HG03066 (cell line): ENCODE results near the gene PIP5K1A.
"Not testable (repeated sequence)": the region's sequence is repeated elsewhere in the genome, so short reads cannot be mapped to it uniquely, and the experiment has no call there.

Experiments used
- ATAC-seq: cut with Tn5 transposase; IDR thresholded peaks from one replicate; pipeline ENCODE4 v1.9.1; 2021; ENCODE audit warnings: low read depth; ENCODE audit not compliant: unreplicated experiment

PIP5K1A gene, protein sequence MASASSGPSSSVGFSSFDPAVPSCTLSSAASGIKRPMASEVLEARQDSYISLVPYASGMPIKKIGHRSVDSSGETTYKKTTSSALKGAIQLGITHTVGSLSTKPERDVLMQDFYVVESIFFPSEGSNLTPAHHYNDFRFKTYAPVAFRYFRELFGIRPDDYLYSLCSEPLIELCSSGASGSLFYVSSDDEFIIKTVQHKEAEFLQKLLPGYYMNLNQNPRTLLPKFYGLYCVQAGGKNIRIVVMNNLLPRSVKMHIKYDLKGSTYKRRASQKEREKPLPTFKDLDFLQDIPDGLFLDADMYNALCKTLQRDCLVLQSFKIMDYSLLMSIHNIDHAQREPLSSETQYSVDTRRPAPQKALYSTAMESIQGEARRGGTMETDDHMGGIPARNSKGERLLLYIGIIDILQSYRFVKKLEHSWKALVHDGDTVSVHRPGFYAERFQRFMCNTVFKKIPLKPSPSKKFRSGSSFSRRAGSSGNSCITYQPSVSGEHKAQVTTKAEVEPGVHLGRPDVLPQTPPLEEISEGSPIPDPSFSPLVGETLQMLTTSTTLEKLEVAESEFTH

DNA sequence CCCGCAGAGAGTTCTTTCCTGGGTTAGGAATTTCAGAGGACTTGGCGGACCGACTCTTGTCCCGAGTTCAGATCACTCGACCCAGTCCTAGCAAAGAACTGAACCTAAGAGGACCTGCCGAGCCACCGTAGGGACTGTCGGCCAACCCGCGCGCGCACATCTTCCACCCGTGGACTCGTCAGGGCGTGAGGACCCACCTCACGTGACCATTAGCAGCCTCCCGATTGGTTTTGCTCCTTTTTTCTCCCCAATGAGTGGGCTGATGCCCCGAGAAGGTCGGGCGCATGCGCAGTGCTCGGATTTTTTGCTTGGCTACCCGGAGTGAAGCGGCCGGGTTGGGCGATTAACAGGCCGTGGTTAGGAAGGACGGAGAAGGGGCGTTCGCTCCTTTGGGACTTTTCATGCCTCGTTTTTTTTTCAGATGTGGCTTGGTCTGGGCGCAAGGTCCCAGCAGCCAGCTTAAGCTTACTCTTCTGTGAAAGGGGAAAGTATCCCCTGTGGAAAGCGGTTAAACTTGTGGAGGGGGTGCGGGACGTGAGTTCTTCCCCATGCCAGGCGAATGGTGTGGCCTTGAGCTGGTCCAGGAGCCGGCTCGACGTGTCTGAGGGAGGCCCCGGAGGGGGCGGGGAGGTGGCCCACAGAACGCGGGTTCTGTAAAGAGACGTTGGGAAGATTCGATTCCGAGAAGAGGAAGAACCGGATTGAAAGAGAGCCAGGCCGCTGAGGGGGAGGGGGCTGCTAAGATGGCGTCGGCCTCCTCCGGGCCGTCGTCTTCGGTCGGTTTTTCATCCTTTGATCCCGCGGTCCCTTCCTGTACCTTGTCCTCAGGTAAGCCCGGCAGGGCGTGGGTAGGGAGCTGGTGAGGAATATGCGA, at the start of gene PIP5K1A:
PIP5K1A (plus strand) TSS at position 299 of the 874 bp plus-strand sequence; CDS start at position 744, 445 bp downstream.
- peak; percentile 75 for ATAC-seq

GRCh38 chr1:151156515-151156819, 41.9 kb upstream of the PIP5K1A start, which contains the start of gene TNFAIP8L2:
Gene TNFAIP8L2, plus strand, starts transcription at chr1:151156649. Its CDS starts 2,049 bp downstream, at chr1:151158698.
- ATAC-seq: peak; percentile 84

- no peak for ATAC-seq
Measured at GRCh38 chr1:151157067-151157531, 41.3 kb upstream of the PIP5K1A start.

- no peak for ATAC-seq
Measured at GRCh38 chr1:151158326-151158725, 40.0 kb upstream of the PIP5K1A start.

GRCh38 chr1:151158751-151159251, 39.6 kb upstream of the PIP5K1A start:
- no peak for ATAC-seq

DNA sequence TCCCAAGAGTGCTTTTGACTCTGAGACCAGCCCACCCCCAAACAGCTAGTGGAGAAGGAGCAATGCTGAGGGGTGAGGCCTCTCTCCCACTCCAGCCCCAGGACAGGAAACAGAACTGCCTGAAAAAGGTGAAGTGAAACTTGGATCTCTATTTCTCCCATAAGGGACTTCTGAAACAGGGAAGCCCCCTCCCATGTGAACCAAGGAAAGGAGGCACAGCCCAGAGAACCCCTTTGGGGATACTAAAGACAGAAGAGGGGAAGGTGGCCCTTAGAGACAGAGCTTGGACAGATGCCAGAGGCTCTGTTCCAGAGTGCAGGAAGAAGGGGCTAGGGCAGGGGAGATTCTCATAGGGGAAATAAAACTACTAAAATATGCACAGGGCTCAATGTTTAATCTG, 39.0 kb upstream of the PIP5K1A start:
- ATAC-seq: no peak

DNA sequence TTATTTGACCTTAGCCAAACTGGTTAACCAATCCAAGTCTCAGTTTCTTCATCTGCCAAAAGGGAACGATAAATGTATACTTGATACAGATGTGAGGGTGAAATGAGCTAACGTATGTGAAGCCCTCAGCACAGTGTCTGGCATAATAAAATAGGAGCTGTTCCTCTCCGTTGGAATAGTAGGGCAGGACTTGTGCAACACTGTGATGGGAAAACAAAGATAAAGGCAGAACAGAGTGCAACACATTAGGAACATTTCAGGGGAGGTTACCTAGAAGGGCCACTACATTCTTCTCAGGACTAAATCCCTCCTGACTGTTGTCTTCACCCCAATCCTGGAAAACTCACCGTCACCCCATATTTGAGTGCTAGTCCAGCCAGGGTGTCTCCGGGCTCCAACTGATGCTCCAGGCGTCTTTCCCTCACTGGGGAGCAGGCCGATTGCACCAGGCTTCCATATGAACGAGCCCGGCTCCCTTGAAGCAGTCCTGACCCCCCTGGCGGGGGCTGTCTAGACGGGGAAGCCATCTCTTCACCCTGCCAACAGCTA, 33.5 kb upstream of the PIP5K1A start:
- ATAC-seq: no peak

DNA sequence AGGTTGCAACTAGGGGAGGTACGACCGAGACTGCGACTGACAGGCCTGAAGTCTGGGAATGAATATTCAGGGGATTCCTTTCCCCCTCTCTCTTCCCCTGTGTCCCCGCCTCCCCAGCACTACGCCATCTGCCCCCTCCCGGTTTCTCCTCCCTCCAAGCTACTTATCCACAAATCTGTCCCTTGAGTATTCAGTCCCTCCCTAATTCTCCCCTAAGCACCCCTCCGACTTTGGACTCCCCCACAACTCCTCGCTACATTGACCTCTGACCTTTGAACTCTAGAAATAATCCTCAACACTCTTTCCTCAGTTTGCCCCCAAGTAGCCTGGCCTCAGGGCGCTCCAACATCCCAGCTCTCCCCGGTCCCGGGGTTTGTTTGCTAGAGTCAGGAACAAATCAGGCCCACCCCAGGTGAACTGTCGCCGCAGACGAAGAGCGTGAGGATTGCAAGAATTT, 33.0 kb upstream of the PIP5K1A start:
- ATAC-seq: peak; percentile 11

DNA sequence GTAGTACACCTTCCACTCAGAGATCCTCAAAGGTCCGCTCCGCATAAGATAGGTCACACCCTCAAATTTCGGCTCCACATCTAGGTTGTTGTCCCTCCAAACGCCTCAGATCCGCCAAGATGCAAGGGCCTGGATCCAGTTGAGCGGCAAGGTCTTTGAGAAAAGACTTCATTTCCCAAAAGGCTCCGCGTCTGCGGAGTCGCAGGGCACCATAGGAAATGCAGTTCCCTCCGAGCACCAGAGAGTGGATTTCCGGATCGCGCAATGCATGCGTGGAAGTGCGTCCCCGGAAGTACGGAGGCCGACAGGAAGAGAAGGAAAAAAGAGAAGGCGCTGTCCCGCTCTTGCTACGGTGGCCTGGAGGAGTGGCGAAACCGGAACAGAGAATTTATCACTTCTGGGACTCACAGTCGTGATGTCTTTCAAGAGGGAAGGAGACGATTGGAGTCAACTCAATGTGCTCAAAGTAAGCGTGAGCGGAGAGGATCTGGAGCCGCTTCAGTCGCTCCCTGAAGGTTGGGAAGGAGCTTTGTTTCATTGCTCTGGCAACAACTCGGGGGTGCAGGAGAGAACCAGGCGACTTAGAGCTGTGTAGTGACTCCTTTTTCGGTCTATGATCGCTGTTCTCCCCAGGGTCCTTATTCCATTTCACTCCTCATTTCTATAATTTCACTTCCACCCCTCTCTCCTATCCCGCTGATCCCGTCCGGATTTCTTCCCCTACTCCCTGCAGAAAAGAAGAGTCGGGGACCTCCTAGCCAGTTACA, 32.4 kb upstream of the PIP5K1A start, which contains the start of the genes LYSMD1 and SCNM1:
LYSMD1 (minus strand) TSS at position 165 of the 767 bp plus-strand sequence. CDS start 644 bp downstream, outside the sequence.
SCNM1 (plus strand) TSS at position 407 of the 767 bp plus-strand sequence; CDS start at position 416, 9 bp downstream.
- ATAC-seq: peak; percentile 89

GRCh38 chr1:151166505-151166956, 31.8 kb upstream of the PIP5K1A start:
- no peak for ATAC-seq

- no peak for ATAC-seq
Measured at GRCh38 chr1:151167116-151167515, 31.2 kb upstream of the PIP5K1A start.

DNA sequence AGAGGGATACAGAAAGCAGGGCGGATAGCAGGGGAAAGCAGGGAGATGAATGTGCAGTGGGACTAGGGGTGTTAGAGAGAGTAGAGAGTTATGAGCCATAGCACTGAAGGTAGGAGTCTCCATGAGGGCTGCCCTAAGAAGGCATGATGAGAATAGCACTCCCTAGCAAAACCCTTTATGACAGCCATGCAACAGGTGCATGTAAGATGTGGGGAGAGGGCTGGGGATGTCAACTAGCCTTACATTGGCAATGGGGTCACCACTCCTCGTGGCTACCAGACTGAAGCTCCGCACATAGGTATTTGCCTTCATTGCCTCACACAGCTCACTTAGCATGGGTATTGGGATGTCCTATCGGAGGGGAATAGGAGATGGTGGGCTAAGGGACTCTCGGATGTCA, 27.2 kb upstream of the PIP5K1A start:
- ATAC-seq: no peak

DNA sequence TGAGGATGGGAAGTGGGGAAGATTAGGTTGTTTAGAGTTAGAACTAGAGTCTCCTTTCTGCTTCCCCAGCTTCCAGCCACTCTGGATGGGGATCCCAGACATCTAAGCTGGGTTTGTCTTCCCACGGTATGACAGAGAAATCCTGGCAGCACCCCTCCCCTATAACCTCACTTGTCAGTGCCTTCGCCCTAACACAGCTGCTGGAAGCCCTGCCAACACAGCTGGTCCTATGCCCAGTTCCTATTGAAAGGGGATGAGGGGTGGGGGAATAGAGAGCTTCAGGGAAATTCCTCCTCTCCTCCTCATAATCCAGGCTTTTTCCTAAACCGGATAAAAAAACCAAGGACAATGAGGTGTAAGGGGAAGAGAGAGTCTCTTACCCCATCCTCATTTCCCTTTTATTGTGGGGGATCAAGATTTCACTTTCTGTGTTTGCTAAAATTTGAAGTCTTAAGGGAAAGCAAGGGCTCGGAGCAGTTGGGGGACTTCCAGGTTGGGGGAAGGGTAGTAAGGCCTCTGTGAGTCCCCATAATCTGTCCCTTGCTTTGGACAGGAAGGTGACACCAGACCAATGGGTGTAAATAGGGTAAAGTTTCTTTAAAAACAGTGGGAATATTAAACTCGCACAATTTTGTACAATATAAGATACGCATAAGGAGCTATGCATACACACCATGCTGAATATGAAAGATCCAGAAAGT, 23.2 kb upstream of the PIP5K1A start:
- ATAC-seq: no peak

DNA sequence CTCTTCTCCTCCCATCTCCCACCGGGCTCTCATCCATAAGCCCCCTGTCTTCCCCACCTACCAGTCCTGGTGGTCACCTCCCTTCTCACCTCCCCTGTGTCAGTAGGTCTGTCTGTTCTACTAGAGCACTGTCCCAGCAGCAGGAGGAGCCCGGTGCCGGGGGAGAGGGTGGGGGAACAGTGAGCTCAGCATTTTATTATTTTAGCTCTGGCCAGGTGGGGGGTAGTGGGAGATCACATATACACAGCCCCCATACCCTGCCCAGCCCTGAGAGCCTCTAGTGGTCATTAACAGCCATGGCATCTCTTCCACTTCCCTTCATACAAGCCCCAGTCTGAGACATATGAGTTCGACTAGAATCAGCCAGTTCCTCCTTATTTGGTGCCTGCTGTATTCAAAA, 22.5 kb upstream of the PIP5K1A start, which contains the start of gene TMOD4:
TMOD4 (minus strand) TSS at position 119 of the 400 bp plus-strand sequence. CDS start 1,106 bp downstream, outside the sequence.
- ATAC-seq: no peak

GRCh38 chr1:151176514-151177045, 21.8 kb upstream of the PIP5K1A start:
- no peak for ATAC-seq

GRCh38 chr1:151184211-151184610, 14.1 kb upstream of the PIP5K1A start:
- no peak for ATAC-seq

DNA sequence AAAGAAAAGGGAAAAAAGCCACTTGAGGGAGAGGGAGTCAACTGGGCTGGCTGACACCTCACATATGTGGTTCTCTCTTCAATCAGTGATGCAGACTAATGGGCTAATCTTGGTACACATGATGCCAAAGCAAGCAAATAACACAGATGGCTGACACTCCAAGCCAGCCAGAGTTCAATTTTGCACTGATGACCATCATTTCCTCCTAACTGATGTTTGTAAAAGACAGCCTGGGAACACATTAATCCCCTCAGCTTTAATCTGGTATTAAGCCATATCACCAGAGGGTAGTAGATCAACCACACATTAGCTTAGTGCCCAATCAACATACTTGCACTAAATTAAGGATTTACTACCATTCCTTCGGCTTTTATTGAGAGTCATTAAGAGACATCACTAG, 11.1 kb upstream of the PIP5K1A start:
- no peak for ATAC-seq

GRCh38 chr1:151188667-151189066, 9.7 kb upstream of the PIP5K1A start:
- not testable (repeated sequence) for ATAC-seq
